HepG2 (cell line): Measurements from ENCODE around the gene TRMT10C. TPM values are rescaled to one million over a fixed set of nuclear protein-coding genes. Genes with fewer than 3 reads are reported as not detected.

Source experiments
- AFF4 ChIP-seq: sonication (generic); formaldehyde crosslinking; IDR thresholded peaks from 2 replicates; pipeline ENCODE4 v1.4.0; 2020; ENCODE audit warnings: missing genetic modification reagents
- BATF2 ChIP-seq: sonication (generic); formaldehyde crosslinking; IDR thresholded peaks from 2 replicates; pipeline ENCODE4 v1.8.0; 2022; ENCODE audit warnings: mild to moderate bottlenecking, missing genetic modification reagents, moderate library complexity
- PHF21A ChIP-seq: sonication (generic); formaldehyde crosslinking; IDR thresholded peaks from 2 replicates; pipeline ENCODE4 v1.5.0; 2020; ENCODE audit warnings: mild to moderate bottlenecking, missing genetic modification reagents
- PRMT3 ChIP-seq: sonication (generic); formaldehyde crosslinking; IDR thresholded peaks from 2 replicates; pipeline ENCODE4 v1.8.1; 2022; ENCODE audit warnings: low read depth, mild to moderate bottlenecking, moderate library complexity, missing genetic modification reagents, borderline replicate concordance
- SMAD3 ChIP-seq: sonication (generic); formaldehyde crosslinking; IDR thresholded peaks from 2 replicates; pipeline ENCODE4 v1.4.0; 2020; ENCODE audit warnings: missing genetic modification reagents
- SRY ChIP-seq: sonication (generic); formaldehyde crosslinking; IDR thresholded peaks from 2 replicates; pipeline ENCODE4 v1.8.0; 2022; ENCODE audit warnings: mild to moderate bottlenecking, missing genetic modification reagents
- ZBTB49 ChIP-seq: sonication (generic); formaldehyde crosslinking; IDR thresholded peaks from 2 replicates; pipeline ENCODE4 v1.4.0; 2020; ENCODE audit warnings: missing genetic modification reagents, borderline replicate concordance
- ZC3H13 ChIP-seq: sonication (generic); formaldehyde crosslinking; IDR thresholded peaks from 2 replicates; pipeline ENCODE4 v1.8.1; 2023; ENCODE audit warnings: mild to moderate bottlenecking, missing genetic modification reagents, moderate library complexity
- ZNF296 ChIP-seq: sonication (generic); formaldehyde crosslinking; conservative IDR thresholded peaks from 2 replicates; pipeline ENCODE4 v1.5.0; 2020; ENCODE audit warnings: mild to moderate bottlenecking, missing genetic modification reagents
- ZNF362 ChIP-seq: sonication (generic); formaldehyde crosslinking; IDR thresholded peaks from 2 replicates; pipeline ENCODE4 v1.4.0; 2020; ENCODE audit warnings: missing genetic modification reagents, mild to moderate bottlenecking, borderline replicate concordance
- ZNF512B ChIP-seq: sonication (generic); formaldehyde crosslinking; IDR thresholded peaks from 2 replicates; pipeline ENCODE4 v1.5.1; 2020; ENCODE audit warnings: missing genetic modification reagents, mild to moderate bottlenecking, borderline replicate concordance
- ZNF564 ChIP-seq: sonication (generic); formaldehyde crosslinking; IDR thresholded peaks from 2 replicates; pipeline ENCODE4 v1.8.1; 2023; ENCODE audit warnings: mild to moderate bottlenecking, missing genetic modification reagents
- ZNF672 ChIP-seq: sonication (generic); formaldehyde crosslinking; IDR thresholded peaks from 2 replicates; pipeline ENCODE4 v1.8.1; 2022; ENCODE audit warnings: missing genetic modification reagents
- polyA plus RNA-seq, 8 experiments: library from polyadenylated mRNA; depleted of rRNA in 3 of 8; stranded (reverse) in 7 of 8; unstranded in 1 of 8; fragments of >200 nt; fragmentation: Illumina TruSeq in 4 of 8; extraction: Trizol in 4 of 8; gene quantifications; 2 replicates each; pipeline versions ENCODE4 v1.2.1 to v1.2.3, GENCODE V29; 2011 to 2016; ENCODE audit warnings: low read depth in 4 of 8, missing spikeins in 1 of 8, mixed read lengths in 1 of 8; ENCODE audit not compliant: insufficient read depth in 1 of 8
- total RNA-seq, 5 experiments: library from RNA; depleted of rRNA; stranded (reverse); fragments of >200 nt; fragmentation: Illumina TruSeq; extraction: Trizol; gene quantifications; 2 replicates each; pipeline ENCODE4 v1.2.3, GENCODE V29; 2016; ENCODE audit warnings: low read depth in 1 of 5
- TF ChIP-seq, protein P1 (sequence below): sonication (generic); formaldehyde crosslinking; IDR thresholded peaks from 2 replicates; pipeline ENCODE4 v1.5.0; 2020; ENCODE audit warnings: mild to moderate bottlenecking, missing genetic modification reagents

Gene TRMT10C
- total and polyA plus RNA-seq, 2 of the 13 experiments (the other 11 are each of a cell fraction or from before 2014, with no cell fraction given), result 10.8 to 39.2 TPM

DNA sequence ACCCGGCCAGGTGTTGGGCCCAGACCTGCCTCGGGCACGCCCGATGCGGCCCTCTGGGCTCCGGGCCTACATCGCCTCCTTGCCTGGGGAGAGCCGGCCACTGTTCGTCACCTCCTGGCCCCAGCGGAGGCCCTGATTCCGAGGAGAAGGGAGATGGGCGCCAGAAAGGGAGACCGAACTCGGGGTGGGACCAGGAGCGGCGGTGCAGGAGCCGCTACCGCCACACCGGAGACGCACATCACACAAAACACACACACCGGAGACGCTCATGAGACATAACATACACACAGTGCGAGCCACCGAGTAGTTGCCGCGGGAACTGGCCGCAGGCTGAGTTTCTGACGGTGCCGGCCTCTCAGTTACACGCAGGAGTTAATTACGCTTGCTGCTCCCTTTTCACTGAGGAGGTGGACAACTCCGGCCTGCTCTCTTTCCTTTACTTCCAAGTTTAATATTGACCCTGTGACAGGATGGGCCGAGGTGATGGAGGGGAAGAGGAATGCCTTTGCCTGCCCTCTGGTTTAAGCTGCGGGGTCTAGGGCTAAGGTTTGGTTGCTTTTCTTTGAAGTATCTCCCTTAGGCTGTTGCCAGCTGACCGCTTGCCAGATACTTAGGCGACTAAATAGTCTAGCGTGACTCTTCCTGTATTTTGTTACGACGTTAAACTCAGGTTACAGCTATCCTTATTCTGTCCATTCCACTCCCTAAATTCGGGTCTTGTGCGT lies 12.9 kb downstream of the TRMT10C start (continued):
- TF ChIP-seq SRY (CRISPR knock-in tag), result 0 out of 2 replicates have a peak, but pooled peaks have one; percentile 28
- TF ChIP-seq ZNF296 (CRISPR knock-in tag), result 0 out of 2 replicates have a peak, but pooled peaks have one; percentile 83
- TF ChIP-seq PRMT3 (CRISPR knock-in tag), result no peak
- TF ChIP-seq, protein P1, sequence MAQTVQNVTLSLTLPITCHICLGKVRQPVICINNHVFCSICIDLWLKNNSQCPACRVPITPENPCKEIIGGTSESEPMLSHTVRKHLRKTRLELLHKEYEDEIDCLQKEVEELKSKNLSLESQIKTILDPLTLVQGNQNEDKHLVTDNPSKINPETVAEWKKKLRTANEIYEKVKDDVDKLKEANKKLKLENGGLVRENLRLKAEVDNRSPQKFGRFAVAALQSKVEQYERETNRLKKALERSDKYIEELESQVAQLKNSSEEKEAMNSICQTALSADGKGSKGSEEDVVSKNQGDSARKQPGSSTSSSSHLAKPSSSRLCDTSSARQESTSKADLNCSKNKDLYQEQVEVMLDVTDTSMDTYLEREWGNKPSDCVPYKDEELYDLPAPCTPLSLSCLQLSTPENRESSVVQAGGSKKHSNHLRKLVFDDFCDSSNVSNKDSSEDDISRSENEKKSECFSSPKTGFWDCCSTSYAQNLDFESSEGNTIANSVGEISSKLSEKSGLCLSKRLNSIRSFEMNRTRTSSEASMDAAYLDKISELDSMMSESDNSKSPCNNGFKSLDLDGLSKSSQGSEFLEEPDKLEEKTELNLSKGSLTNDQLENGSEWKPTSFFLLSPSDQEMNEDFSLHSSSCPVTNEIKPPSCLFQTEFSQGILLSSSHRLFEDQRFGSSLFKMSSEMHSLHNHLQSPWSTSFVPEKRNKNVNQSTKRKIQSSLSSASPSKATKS (CRISPR knock-in tag), result 0 out of 2 replicates have a peak, but pooled peaks have one; percentile 64
- no peak for TF ChIP-seq ZNF362 (CRISPR knock-in tag)
- no peak for TF ChIP-seq ZBTB49 (CRISPR knock-in tag)
- TF ChIP-seq ZNF512B (CRISPR knock-in tag), result no peak
- TF ChIP-seq PHF21A (CRISPR knock-in tag), result no peak
- TF ChIP-seq ZNF564 (CRISPR knock-in tag), result no peak
- TF ChIP-seq ZNF672 (CRISPR knock-in tag), result no peak
- no peak for TF ChIP-seq ZC3H13 (CRISPR knock-in tag)
- no peak; the same call in 1 of the 2 replicates for TF ChIP-seq AFF4 (CRISPR knock-in tag)
- TF ChIP-seq SMAD3 (CRISPR knock-in tag), result no peak
- TF ChIP-seq BATF2 (CRISPR knock-in tag), result peak; percentile 65; the same call in 1 of the 2 replicates
